CD4-positive, alpha-beta T cell treated with Interleukin-15 for 4 hours (primary cell): ENCODE results near the gene PRKD3.

Experiments
- DNase-seq: peaks from one replicate; pipeline ENCODE4 v3.0.0-alpha.2; 2020; ENCODE audit warnings: low spot score

The PRKD3 gene

GRCh38 chr2:37324786-37325624 lies at the start of gene PRKD3:
Gene PRKD3, minus strand, starts transcription at chr2:37324833. Its CDS starts 8,309 bp downstream, at chr2:37316524.
- peak; percentile 26 for DNase-seq

GRCh38 chr2:37372000-37372399 lies 47.4 kb upstream of the PRKD3 start:
- DNase-seq, result no peak

- DNase-seq, result no peak
These were observed 46.0 kb upstream of the PRKD3 start for GRCh38 chr2:37370666-37371065.

- DNase-seq, result no peak
These were observed 43.4 kb upstream of the PRKD3 start for GRCh38 chr2:37367984-37368383.

GRCh38 chr2:37367310-37367709 lies 42.7 kb upstream of the PRKD3 start:
- no peak for DNase-seq

- no peak for DNase-seq
These were observed 42.1 kb upstream of the PRKD3 start for GRCh38 chr2:37366773-37367172.

- DNase-seq, result no peak
These were observed 41.0 kb upstream of the PRKD3 start for GRCh38 chr2:37365669-37366068.

GRCh38 chr2:37364351-37364750 lies 39.7 kb upstream of the PRKD3 start:
- no peak for DNase-seq

- no peak for DNase-seq
These were observed 37.5 kb upstream of the PRKD3 start for GRCh38 chr2:37361994-37362698.

GRCh38 chr2:37361216-37361815 lies 36.7 kb upstream of the PRKD3 start:
- DNase-seq, result no peak

- DNase-seq, result no peak
These were observed 33.8 kb upstream of the PRKD3 start for GRCh38 chr2:37358466-37358865.

GRCh38 chr2:37357530-37357929 lies 32.9 kb upstream of the PRKD3 start:
- no peak for DNase-seq

- DNase-seq, result no peak
These were observed 32.4 kb upstream of the PRKD3 start for GRCh38 chr2:37357069-37357468.

GRCh38 chr2:37356299-37356698 lies 31.7 kb upstream of the PRKD3 start:
- no peak for DNase-seq

GRCh38 chr2:37355735-37356134 lies 31.1 kb upstream of the PRKD3 start:
- DNase-seq, result no peak

GRCh38 chr2:37354531-37354930 lies 29.9 kb upstream of the PRKD3 start:
- DNase-seq, result no peak

GRCh38 chr2:37350034-37350433 lies 25.4 kb upstream of the PRKD3 start:
- DNase-seq, result no peak

GRCh38 chr2:37349231-37349860 lies 24.7 kb upstream of the PRKD3 start:
- DNase-seq, result no peak

- no peak for DNase-seq
These were observed 23.5 kb upstream of the PRKD3 start for GRCh38 chr2:37348155-37348554.

GRCh38 chr2:37344453-37345361 lies 20.1 kb upstream of the PRKD3 start, which contains the start of gene QPCT:
Gene QPCT, plus strand, starts transcription at chr2:37344630. Its CDS starts 102 bp downstream, at chr2:37344732.
- peak; percentile 78 for DNase-seq
